G401.6 (cell line): ENCODE data around the gene TRAPPC3.
"Not testable (repeated sequence)": the region's sequence is repeated elsewhere in the genome, so short reads cannot be mapped to it uniquely, and the experiment has no call there.

Source experiments
- FAIRE-seq: peaks from 2 replicates; lab custom pipeline; 2012; peaks lifted over from hg19 to GRCh38; lab: Jason Lieb, UNC

TRAPPC3 gene

GRCh38 chr1:36166136-36166535 is 16.9 kb upstream of the TRAPPC3 start:
- FAIRE-seq = no peak

GRCh38 chr1:36165145-36165544 is 15.9 kb upstream of the TRAPPC3 start:
- FAIRE-seq = no peak

GRCh38 chr1:36164361-36164760 is 15.1 kb upstream of the TRAPPC3 start:
- no peak for FAIRE-seq

DNA sequence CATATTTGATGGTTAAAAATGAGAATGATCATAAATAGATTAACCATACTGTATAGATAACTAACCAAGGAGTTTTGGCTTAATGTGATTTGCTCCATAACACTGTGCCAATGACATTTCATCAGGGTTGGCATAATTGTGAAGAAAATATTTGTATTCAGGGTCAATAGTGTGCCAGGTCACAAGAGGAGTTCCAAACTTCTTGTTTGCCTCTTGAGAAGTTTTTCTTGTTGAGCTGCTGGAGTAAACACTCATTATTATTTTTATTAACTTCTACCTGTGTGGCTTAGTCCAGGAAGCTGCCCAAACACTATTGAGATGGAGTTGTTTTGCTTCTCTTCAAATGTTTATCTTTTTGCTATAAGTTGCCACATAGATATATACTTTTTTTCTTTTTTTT is 14.1 kb upstream of the TRAPPC3 start:
- no peak for FAIRE-seq

DNA sequence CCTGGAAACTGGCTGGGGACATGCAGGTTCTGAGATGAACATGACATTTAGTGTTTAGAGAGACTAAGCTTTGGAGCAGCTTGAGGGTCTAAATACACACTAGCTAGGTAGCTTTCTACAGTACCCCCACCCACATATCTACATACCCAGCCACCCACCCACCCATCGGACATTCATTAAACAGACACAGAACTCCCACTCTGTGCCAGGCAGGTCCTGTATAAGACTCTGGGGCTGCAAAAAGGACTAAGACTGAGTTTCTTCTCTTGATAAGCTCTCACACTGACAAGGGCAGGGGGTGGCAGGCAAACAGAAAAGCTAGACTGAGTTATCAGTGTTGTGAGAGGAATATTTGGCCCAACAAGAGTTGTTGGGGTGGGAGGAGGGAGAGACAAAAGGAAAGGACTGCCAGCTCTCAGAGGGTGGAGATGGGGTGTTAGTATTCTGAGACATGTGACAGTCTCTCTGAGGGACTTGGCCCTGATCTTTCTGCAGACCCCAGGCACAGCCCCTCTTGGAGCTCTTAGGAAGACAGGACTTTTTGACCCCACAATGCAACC is 13.5 kb upstream of the TRAPPC3 start:
- no peak for FAIRE-seq

GRCh38 chr1:36161641-36162531 is 12.6 kb upstream of the TRAPPC3 start:
- FAIRE-seq = no peak

GRCh38 chr1:36160949-36161485 is 11.7 kb upstream of the TRAPPC3 start:
- FAIRE-seq = no peak

DNA sequence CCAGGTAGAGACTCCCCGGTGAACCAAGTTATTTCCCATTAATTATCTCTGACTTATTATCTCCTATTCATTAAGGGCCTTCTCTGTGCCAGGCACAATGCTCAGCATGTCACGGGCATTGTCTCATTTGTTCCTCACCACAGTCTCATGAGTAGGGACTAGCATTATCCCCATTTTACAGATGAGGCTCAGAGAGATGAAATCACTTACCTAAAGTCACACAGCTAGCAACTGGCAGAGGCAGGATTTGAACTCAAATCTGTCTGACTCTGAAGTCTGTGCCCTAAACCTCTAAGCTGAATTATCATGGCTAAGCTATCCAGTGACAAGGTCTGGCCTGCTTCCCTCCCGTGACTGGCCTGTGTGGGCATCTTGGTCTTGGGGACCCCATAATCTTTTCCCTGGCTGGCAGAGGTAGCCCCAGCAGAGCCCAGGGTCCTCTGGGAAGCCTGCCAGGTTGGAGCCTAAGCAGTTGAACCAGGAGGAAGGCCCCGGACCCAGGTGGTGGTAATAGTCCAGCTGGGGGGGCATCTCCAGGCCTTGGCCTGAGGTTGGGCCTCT is 11.2 kb upstream of the TRAPPC3 start:
- no peak for FAIRE-seq

DNA sequence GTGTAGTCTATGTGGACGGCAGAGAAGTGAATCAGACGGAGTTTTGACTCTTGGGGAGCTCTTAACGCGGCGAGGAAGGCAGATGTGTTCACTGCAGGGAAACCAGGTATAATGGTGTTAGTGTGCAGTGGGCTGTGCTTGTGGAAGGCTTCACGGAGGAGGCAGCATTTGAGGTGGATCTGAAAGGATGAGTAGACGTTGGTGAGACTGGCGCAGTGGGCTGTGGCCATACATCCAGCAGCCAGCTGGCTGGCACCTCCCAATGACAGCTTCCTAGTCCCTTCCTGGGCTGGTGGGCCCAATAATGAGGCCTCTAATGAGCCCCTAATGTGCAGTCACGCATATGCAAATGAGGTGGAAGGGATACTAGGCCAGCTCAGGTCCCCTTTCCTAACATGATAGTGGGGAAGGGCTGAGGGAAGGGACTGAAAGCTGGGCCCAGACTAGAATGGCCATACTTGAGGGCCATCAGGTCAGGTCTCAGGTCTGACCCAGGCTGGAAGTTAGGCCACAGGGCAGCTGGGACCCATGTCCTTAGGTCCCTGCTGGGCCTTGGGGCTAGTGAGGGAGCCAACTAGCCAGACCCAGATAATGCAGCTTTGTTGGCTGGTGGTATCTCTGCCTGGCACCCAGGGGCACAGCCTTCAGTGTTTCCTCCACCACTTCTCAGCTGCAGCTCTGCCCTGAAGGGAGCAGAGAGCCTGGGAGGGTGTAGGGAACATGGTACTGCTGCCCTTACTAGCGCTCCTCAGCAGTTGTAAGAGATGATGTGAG is 10.5 kb upstream of the TRAPPC3 start:
- no peak for FAIRE-seq

DNA sequence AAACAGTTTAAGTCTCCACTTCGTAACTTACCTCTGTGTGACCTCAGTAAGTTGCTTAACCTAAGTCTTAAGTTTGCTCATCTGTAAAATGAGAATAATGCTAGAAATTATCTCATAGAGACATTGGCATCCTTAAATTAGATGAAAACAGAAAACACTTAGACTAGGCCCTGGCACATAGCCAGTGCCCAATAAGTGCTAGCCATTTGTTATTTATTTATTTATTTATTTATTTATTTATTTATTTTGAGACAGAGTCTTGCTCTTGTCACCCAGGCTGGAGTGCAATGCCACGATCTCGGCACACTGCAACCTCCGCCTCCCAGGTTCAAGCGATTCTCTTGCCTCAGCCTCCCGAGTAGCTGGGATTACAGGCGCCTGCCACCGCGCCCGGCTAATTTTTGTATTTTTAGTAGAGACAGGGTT is 9.6 kb upstream of the TRAPPC3 start:
- not testable (repeated sequence) for FAIRE-seq

- no peak for FAIRE-seq
Observed at GRCh38 chr1:36157973-36158826, 8.9 kb upstream of the TRAPPC3 start.

DNA sequence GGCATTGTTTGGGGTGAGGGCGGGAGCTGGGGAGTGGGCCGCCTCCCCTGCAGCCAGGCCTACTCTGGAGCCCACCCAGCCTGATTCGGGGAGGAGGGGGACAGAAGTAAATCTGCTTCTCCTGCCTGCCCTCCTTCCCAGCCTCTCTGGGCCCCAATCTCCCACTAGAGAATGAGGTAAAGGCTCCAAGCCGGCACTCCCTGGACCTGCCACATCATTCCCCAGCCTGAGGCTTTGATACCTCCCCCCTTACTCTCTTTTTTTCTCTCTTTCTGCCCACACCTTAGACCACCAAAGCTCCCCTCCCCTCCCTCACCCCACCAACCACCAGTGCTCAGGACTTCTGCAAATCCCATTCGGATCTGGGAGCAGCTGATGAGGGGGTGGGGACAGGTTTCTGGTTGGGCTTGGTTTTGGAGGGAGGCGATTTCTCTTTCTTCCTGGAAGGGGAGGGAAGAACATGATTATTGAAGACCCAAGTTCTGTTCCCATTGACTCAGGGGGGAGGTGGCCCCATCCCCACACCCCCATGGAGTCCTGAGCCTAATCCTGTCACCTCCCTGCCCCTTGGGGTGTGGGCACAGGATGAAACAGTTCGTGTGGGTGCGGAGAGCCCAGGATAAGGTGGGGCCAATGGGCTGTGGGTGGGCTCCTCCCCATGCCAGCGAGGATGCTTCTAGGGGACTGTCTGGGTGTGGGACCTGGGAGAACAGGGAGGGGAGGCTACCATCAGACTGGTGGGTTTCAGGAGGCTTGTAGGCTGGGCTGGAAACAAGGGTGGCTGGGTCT is 8.0 kb upstream of the TRAPPC3 start:
- FAIRE-seq = no peak

GRCh38 chr1:36156329-36157114 is 7.2 kb upstream of the TRAPPC3 start:
- no peak for FAIRE-seq

DNA sequence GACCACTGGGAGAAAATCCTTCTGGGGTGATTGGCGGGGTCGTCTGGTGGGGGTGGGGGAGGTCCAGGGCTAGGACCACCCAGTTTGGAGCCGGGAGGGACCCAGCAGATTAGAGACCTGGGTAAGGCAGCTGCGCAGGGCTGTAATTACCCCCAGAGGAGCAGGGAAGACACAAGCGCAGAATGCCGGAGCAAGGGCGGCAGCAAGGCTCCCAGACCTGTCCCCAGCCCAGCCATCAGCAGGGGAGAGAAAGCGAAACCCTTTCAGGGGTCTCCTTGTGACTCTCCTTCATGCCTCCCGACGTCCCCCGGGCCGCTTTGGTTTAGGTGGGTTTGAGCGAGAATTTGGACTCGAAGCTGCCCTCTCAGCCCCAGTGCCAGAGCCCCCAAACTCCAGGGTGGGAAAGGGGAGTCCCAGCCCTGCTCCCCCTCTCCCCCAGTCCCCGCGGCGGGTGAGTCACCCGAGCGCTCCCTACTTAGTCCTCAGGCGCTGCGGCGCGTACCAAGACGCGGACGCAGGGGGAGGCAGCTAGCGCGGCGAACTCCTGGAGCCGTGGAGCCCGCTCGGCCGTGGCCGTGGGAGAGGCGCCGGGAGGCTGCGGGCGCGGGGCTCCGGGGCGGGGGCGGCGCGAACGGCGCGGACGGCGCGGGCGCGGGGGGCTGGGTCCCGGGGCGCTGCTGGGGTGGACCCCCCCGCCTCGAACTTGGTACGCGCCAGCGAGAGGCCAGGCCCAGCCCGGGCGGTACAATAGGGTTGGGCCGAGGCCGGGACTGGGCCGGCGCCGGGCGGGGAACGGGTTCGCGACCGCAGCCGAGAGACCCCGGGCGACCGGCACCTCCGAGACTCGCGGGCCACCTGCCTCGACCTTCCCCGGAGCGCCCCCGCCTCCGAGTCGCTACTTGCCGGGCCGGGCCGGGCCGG is 6.4 kb upstream of the TRAPPC3 start, which contains the start of gene MAP7D1:
TSS of gene MAP7D1 (plus strand) at position 753 of the 921 bp plus-strand sequence. CDS start 258 bp downstream, outside the sequence.
- no peak for FAIRE-seq

DNA sequence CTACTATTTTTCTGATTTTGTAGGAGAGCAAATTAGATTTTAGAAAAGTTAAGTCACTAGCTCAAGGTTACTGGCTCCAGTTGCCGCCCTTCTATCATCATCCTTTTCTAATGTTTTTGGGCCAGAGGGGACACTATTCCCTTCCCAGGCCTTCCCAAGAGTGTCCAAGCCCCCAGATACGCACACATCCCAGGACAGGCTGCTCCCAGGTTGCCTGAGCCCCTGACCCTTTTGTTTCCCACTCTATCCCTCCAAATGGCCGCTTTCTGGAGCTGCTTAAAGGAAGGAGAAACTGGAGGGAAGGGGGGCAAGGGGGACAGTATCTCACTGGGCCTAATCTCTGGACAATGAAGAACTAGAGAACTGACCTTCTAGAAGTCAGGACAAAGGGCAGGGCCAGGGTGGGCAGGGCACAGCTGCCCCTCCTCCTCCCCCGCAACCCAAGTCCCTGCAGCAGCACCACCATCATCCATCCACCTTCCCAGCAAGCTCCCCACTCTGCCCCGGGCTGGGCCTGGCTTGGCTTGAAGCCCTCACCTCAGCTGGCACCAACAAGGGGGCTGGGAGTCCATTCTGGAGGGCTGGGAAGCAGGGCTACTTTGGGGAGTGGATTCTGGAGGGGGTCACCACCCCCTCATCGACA is 5.6 kb upstream of the TRAPPC3 start:
- no peak for FAIRE-seq

DNA sequence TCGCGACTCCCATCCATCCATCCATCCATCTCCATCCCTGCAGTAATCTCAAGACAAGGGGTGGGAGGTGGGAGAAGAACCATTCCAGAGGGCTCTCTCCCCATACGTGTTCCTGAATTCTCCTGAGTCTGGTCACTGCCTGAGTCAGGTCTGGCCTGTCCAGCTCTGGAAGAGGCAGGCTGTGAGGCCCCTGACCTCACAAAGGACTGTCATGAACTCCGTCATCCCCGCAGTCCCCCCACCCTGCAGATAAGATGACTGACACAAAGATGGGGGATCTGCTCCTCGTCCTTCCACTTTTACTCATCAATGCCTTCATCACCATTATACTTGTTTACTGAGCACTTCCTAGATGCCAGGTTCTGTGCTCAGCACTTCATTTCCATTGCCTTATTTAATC is 5.0 kb upstream of the TRAPPC3 start:
- no peak for FAIRE-seq

DNA sequence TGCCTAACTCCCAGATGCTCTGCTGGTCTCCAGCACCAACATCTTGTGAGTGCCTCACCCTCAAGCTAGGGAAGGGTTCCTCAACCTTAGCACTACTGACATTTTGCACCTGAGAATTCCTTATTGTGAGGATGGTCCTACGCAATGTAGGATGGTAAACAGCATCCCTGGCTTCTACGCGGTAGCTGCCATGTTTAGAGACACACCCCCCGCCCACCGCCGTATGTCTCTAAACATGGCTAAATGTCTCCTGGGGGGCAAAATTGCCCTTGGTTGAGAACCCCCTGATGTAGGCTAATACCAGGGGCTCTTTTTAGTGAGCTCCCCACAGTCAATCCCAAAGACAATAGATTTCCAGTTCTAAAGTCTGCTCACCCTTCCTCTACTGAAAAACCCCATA is 4.2 kb upstream of the TRAPPC3 start:
- no peak for FAIRE-seq

- FAIRE-seq = no peak
Observed at GRCh38 chr1:36151845-36152203, 2.5 kb upstream of the TRAPPC3 start.
